Fibroblast of lung (primary cell): Measurements from ENCODE around the gene ME1.

Experiments
- EZH2 ChIP-seq: IDR thresholded peaks from 2 replicates; pipeline ENCODE4 v1.5.1; 2012; ENCODE audit warnings: low read length, control low read depth, mild to moderate bottlenecking; ENCODE audit errors: missing control alignments
- TF ChIP-seq, protein P1 (sequence below), 2 donors: IDR thresholded peaks in 1 of 2; conservative IDR thresholded peaks in 1 of 2; 1 replicate in 1 of 2; 2 replicates in 1 of 2; pipeline ENCODE4 v1.5.1; 2011 to 2012; ENCODE audit warnings: low read length in 2 of 2, control low read depth in 1 of 2, inconsistent platforms in 1 of 2, low read depth in 1 of 2, mild to moderate bottlenecking in 1 of 2

DNA sequence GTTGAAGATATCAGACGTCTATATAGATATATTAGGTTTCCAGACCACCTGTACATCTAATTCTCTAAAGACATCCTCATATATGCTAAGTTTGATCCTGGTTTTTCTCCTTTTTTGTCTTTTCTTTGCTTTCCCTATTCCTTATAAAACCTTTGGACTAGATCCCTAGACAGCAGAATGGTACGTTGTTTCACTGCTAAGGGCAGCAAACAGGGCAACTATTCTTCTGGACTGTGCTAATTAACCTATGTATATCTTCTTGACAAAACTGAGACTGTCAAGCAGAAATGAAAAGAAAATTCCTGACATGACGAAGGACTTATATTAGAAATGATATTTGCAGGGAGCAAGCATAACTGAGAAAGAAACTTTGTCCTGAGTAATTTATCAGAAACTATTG, 19.1 kb downstream of the ME1 start:
- TF ChIP-seq, protein P1, sequence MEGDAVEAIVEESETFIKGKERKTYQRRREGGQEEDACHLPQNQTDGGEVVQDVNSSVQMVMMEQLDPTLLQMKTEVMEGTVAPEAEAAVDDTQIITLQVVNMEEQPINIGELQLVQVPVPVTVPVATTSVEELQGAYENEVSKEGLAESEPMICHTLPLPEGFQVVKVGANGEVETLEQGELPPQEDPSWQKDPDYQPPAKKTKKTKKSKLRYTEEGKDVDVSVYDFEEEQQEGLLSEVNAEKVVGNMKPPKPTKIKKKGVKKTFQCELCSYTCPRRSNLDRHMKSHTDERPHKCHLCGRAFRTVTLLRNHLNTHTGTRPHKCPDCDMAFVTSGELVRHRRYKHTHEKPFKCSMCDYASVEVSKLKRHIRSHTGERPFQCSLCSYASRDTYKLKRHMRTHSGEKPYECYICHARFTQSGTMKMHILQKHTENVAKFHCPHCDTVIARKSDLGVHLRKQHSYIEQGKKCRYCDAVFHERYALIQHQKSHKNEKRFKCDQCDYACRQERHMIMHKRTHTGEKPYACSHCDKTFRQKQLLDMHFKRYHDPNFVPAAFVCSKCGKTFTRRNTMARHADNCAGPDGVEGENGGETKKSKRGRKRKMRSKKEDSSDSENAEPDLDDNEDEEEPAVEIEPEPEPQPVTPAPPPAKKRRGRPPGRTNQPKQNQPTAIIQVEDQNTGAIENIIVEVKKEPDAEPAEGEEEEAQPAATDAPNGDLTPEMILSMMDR (conservative IDR thresholded peaks at IDR 0.05 in 1 of 2, IDR thresholded peaks at IDR 0.05 in 1 of 2; ENCODE audit: low read depth in 1 of 2, low read length in 2 of 2), result no peak
- no peak for TF ChIP-seq EZH2
